ENCODE results near the gene B3GNT4. TPM values are rescaled to one million over a fixed set of nuclear protein-coding genes. Genes with fewer than 3 reads are reported as not detected.

The B3GNT4 gene
- total RNA-seq = under 1 TPM; 0.26 to 0.82 (median 0.66) TPM
- long read RNA-seq, donor 1 = 0 reads
- long read RNA-seq, donor 2 = 0 reads

- peaks cover 8% of the 10 kb centered on the region for H3K4me1 ChIP-seq (ENCODE audit: low read depth)
- intact Hi-C loops (cut with DNase I, micrococcal nuclease) = no loop called here
- peak within 1 kb of the TSS; percentile 9 for H3K4me3 ChIP-seq
- H3K9me3 ChIP-seq = no peaks in the 10 kb centered on the region
- H3K36me3 ChIP-seq (ENCODE audit: low read depth) = no peaks in the 10 kb centered on the region
- TF ChIP-seq CTCF (IDR thresholded peaks at IDR 0.05) = no peak
- ATAC-seq = peak; percentile 88
- peak; percentile 76 to 86 (median 83) for DNase-seq
Measured at GRCh38 chr12:122203301-122204166, at the start of gene B3GNT4. Gene B3GNT4 (plus strand): TSS chr12:122203709. CDS start chr12:122204619, 910 bp downstream.

DNA sequence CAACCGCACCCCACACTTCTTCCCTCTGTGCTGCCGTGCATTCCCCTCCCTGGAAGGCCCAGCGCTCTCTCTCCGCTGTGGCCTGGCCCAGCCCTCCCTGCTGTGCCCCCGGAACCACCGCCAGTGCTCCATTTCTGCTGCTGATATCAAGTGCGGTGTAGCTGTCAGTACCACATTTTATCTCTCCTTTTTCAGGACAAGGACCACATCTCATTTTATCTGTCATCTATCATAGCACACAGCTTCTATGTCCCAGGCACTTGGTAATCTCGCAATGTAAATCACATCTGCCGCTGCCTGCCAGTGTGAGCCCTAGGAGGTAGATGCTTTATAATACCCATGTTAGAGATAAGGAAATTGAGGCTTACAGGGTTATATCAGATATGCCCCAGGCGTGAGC lies 47.8 kb upstream of the B3GNT4 start:
- intact Hi-C loops (cut with DNase I, micrococcal nuclease) = no loop called here
- no peak overlapping the region for H3K4me3 ChIP-seq
- no peaks in the 10 kb centered on the region for H3K36me3 ChIP-seq (ENCODE audit: low read depth)
- no peaks in the 10 kb centered on the region for H3K4me1 ChIP-seq (ENCODE audit: low read depth)
- no peak for DNase-seq
- no peaks in the 10 kb centered on the region for H3K9me3 ChIP-seq
- ATAC-seq = no peak
- no peak for TF ChIP-seq CTCF (IDR thresholded peaks at IDR 0.05)

DNA sequence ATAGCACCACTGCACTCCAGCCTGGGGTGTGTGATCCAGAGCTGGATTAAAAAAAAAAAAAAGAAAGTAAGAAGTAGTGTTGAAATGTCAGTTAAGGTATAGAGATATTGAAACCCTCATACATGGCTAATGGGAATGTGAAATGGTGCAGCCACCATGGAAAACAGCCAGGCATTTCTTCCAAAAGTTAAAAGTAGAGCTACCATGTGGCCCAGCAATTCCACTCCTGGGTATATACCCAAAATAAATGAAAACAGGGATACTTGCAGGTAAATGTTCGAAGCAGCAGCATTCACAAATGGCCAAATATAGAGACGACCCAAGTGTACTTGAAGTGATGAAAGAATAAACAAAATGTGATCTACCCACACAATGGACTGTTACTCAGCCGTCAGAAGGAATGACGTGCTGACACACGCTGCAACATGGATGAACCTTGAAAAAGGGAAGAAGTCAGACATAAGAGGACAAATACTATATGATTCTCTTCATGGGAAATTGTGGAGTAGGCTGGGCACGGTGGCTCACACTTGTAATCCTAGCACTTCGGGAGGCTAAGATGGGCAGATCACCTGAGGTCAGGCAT lies 44.7 kb upstream of the B3GNT4 start:
- Histone ChIP-seq H3K4me1 (ENCODE audit: low read depth) (no peaks in the 10 kb centered on the region), H3K4me3 (no peak overlapping the region), H3K36me3 (ENCODE audit: low read depth) (no peaks in the 10 kb centered on the region), H3K9me3 (no peaks in the 10 kb centered on the region)
- TF ChIP-seq CTCF (IDR thresholded peaks at IDR 0.05) = no peak
- intact Hi-C loops (cut with DNase I, micrococcal nuclease) = no loop called here
- no peak for ATAC-seq
- DNase-seq = no peak

DNA sequence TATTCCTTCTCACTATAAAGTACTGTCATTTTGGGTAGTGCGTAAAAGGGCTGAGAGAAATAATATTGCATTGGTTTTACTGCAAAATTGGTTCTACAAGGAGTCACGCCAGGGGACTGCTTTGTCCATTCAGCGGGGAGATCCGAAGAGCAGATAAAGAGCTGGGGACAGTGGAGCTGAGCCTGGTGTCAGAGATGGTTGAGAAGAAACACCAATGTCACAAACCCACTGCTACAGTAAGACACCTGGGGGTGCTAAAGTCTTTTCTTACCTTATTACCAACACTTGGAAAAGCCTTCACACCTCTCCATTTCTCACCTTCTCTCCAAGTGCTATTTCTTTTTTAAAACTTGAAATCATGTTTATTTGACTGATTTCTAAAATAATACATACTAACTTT lies 43.6 kb upstream of the B3GNT4 start:
- Histone ChIP-seq H3K4me1 (ENCODE audit: low read depth) (no peaks in the 10 kb centered on the region), H3K36me3 (ENCODE audit: low read depth) (no peaks in the 10 kb centered on the region), H3K9me3 (no peaks in the 10 kb centered on the region), H3K4me3 (no peak overlapping the region)
- intact Hi-C loops (cut with DNase I, micrococcal nuclease) = no loop called here
- no peak for TF ChIP-seq CTCF (IDR thresholded peaks at IDR 0.05)
- no peak for DNase-seq
- no peak for ATAC-seq

- no peak for ATAC-seq
- TF ChIP-seq CTCF (IDR thresholded peaks at IDR 0.05) = no peak
Measured at GRCh38 chr12:122160761-122161160, 42.7 kb upstream of the B3GNT4 start.

More at GRCh38 chr12:122160761-122161160, 42.7 kb upstream of the B3GNT4 start:
- Histone ChIP-seq H3K36me3 (ENCODE audit: low read depth) (no peaks in the 10 kb centered on the region), H3K9me3 (no peaks in the 10 kb centered on the region), H3K4me1 (ENCODE audit: low read depth) (no peaks in the 10 kb centered on the region), H3K4me3 (no peak overlapping the region)
- DNase-seq = no peak
- intact Hi-C loops (cut with DNase I, micrococcal nuclease) = no loop called here
